HL-60 (cell line): ENCODE measurements around the gene IRGQ.
"Not testable (repeated sequence)": the region's sequence is repeated elsewhere in the genome, so short reads cannot be mapped to it uniquely, and the experiment has no call there.

Experiments
- DNase-seq, 2 experiments: peaks; one replicate each; pipeline ENCODE4 v3.0.0-alpha.2; 2010 to 2020; ENCODE audit warnings: low read depth in 1 of 2, low spot score in 1 of 2
- H3K27ac ChIP-seq: fragments of 250-450 bp; sonication (Bioruptor Pico); replicated peaks from 2 replicates; pipeline ENCODE4 v1.5.1; 2020; ENCODE audit warnings: mild to moderate bottlenecking, moderate library complexity
- H3K27me3 ChIP-seq: fragments of 250-450 bp; sonication (Bioruptor Pico); 2 replicates; pipeline ENCODE4 v1.5.1; 2021; ENCODE audit warnings: mild to moderate bottlenecking, moderate library complexity; ENCODE audit not compliant: insufficient read depth, poor library complexity, severe bottlenecking
- H3K4me3 ChIP-seq: replicated peaks from 2 replicates; pipeline ENCODE4 v1.5.1; 2011; ENCODE audit warnings: mild to moderate bottlenecking, control low read depth, low read length; ENCODE audit not compliant: insufficient read depth
- GABPA ChIP-seq: IDR thresholded peaks from 2 replicates; pipeline ENCODE4 v1.6.1; 2012; ENCODE audit warnings: low read depth
- POLR2AphosphoS5 ChIP-seq: IDR thresholded peaks from 2 replicates; pipeline ENCODE4 v1.6.1; 2012; ENCODE audit warnings: low read depth
- SPI1 ChIP-seq: IDR thresholded peaks from 2 replicates; pipeline ENCODE4 v1.6.1; 2012; ENCODE audit warnings: low read depth, mild to moderate bottlenecking, borderline replicate concordance
- TF ChIP-seq, protein P1 (sequence below): IDR thresholded peaks from 2 replicates; pipeline ENCODE4 v1.6.1; 2012; ENCODE audit warnings: low read depth; ENCODE audit not compliant: insufficient replicate concordance
- TF ChIP-seq, protein P2 (sequence below): IDR thresholded peaks from one replicate; pipeline ENCODE4 v1.5.1; 2011; ENCODE audit warnings: low read length, control low read depth, inconsistent platforms; ENCODE audit not compliant: insufficient read depth

IRGQ gene

DNA sequence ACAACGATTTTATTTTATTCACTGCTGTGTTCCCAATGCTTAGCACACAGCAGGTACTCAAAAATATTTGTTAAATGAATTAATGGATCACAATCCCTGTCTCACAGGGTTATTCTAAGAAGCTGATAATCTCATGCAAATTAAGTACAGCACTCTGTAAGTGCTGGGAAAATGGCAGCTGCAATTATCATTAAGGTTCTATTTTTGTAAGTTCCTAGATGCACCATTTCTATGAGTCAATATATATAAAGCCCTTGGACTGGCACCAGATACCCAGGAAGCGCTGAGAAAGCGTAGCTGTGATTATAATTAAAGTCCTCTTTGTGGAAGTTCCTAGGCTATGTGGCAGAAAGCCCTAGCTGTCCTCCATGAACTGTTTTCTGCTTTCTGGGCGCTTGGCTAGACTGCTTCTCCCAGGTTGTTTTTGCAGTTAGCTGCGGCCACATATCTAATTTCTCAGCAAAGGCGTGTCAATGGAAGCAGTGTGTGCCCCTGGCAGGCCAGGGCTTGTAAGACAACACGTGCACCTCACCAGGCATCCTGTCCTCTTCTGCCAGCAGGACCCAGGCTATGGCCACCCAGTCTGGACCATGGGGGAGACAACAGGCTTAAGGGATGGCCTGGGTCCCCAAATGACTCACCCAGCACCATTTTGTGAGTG is 10.8 kb upstream of the IRGQ start:
- H3K4me3 ChIP-seq = no peak overlapping the region
- no peaks in the 10 kb centered on the region for H3K27me3 ChIP-seq
- DNase-seq = no peak
- TF ChIP-seq, protein P1, sequence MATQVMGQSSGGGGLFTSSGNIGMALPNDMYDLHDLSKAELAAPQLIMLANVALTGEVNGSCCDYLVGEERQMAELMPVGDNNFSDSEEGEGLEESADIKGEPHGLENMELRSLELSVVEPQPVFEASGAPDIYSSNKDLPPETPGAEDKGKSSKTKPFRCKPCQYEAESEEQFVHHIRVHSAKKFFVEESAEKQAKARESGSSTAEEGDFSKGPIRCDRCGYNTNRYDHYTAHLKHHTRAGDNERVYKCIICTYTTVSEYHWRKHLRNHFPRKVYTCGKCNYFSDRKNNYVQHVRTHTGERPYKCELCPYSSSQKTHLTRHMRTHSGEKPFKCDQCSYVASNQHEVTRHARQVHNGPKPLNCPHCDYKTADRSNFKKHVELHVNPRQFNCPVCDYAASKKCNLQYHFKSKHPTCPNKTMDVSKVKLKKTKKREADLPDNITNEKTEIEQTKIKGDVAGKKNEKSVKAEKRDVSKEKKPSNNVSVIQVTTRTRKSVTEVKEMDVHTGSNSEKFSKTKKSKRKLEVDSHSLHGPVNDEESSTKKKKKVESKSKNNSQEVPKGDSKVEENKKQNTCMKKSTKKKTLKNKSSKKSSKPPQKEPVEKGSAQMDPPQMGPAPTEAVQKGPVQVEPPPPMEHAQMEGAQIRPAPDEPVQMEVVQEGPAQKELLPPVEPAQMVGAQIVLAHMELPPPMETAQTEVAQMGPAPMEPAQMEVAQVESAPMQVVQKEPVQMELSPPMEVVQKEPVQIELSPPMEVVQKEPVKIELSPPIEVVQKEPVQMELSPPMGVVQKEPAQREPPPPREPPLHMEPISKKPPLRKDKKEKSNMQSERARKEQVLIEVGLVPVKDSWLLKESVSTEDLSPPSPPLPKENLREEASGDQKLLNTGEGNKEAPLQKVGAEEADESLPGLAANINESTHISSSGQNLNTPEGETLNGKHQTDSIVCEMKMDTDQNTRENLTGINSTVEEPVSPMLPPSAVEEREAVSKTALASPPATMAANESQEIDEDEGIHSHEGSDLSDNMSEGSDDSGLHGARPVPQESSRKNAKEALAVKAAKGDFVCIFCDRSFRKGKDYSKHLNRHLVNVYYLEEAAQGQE = no peak
- no peak for TF ChIP-seq GABPA
- TF ChIP-seq POLR2AphosphoS5 = no peak
- TF ChIP-seq, protein P2, sequence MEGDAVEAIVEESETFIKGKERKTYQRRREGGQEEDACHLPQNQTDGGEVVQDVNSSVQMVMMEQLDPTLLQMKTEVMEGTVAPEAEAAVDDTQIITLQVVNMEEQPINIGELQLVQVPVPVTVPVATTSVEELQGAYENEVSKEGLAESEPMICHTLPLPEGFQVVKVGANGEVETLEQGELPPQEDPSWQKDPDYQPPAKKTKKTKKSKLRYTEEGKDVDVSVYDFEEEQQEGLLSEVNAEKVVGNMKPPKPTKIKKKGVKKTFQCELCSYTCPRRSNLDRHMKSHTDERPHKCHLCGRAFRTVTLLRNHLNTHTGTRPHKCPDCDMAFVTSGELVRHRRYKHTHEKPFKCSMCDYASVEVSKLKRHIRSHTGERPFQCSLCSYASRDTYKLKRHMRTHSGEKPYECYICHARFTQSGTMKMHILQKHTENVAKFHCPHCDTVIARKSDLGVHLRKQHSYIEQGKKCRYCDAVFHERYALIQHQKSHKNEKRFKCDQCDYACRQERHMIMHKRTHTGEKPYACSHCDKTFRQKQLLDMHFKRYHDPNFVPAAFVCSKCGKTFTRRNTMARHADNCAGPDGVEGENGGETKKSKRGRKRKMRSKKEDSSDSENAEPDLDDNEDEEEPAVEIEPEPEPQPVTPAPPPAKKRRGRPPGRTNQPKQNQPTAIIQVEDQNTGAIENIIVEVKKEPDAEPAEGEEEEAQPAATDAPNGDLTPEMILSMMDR = no peak
- TF ChIP-seq SPI1 = no peak
- H3K27ac ChIP-seq = no peak overlapping the region

DNA sequence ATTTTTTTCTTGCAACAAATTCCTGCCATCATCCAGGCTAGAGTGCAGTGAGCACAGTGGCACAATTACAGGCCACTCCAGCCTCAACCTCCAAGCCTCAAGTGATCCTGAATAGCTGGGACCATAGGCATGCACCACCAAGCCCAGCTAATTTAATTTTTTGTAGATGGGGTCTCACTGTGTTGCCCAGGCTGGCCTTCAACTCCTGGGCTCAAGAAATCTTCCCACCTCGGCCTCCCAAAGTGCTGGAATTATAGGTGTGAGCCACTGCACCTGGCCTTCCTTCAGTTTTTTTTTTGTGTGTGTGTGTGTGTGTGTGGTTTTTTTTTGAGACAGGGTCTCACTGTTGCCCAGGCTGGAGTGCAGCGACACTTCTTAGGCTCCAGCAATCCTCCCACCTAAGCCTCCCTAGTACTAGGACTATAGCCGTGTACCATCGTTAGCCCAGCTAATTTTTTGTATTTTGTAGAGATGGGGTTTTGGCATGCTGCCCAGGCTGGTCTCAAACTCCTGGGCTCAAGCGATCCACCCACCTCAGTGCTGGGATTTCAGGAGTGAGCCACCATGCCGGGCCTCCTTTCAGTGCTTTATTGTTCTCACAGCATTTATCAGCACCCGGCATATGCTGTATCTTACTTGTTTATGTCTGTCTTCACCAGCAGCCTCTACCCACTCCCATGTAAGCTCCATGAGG is 10.1 kb upstream of the IRGQ start:
- Histone ChIP-seq H3K27me3 (no peaks in the 10 kb centered on the region), H3K27ac (no peak overlapping the region), H3K4me3 (no peak overlapping the region)
- TF ChIP-seq POLR2AphosphoS5 (no peak), GABPA (no peak), SPI1 (no peak)
- TF ChIP-seq, protein P2 = no peak
- TF ChIP-seq, protein P1 = no peak
- DNase-seq = no peak

DNA sequence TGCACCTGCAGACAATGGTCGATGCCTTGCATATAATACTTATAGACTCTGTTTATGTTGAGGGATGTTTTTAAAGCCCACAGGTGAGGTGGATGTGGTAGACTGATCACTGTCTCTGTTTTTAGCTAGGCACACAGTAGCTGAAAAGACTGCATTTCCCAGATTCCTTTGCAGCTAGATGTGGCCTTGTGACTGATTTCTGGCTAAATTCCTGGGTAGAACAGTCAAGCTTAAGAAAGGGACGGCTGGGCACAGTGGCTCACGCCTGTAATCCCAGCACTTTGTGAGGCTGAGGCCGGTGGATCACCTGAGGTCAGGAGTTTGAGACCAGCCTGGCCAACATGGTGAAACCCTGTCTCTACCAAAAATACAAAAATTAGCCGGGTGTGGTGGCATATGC is 4.4 kb upstream of the IRGQ start:
- DNase-seq, H3K27me3 ChIP-seq, H3K4me3 ChIP-seq, H3K27ac ChIP-seq: not testable (repeated sequence)

DNA sequence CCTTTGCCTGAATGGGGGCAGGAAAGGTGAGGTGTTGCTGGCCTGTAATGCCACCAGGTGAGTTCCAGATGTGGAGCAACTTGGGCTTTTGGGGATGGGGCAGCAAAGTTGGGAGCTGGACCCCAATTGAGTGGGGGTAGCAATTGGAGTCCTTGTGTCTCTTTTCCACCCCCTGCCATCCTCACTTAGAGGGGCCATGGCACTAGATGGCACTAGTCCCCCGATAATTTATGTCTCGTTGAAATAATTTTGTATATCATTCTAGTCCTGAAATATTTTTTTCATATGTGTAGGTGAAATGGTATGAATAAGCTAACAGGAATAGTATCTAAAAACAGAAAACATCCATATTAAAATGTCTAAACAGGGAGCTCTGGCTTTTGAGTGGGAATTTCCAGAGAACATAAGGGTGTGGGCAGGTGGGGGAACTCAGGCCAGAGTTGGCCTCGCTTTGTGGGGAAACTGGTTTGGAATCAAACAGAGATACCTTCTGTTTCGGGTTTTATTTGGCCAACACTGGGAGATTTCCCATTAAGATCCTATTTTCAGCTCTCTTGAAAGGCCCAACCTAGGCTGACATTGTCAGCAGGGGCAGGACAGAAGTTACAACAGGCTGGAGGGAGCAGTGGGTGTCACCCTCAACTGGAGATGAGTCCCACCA is 3.8 kb upstream of the IRGQ start:
- no peaks in the 10 kb centered on the region for H3K27me3 ChIP-seq
- H3K4me3 ChIP-seq = no peak overlapping the region
- H3K27ac ChIP-seq = no peak overlapping the region
- no peak for TF ChIP-seq GABPA
- no peak for TF ChIP-seq POLR2AphosphoS5
- TF ChIP-seq, protein P2 = no peak
- TF ChIP-seq, protein P1 = no peak
- no peak for TF ChIP-seq SPI1
- DNase-seq = no peak
